ENCODE results near the gene ZNF628.

GRCh38 chr19:55498246-55498840, 21.9 kb downstream of the ZNF628 start:
- TF ChIP-seq POLR2A (IDR thresholded peaks at IDR 0.05), result no peak
- no peak for TF ChIP-seq CTCF (IDR thresholded peaks at IDR 0.05)
